HepG2 (cell line): ENCODE results near the gene UBALD1. TPM values are rescaled to one million over a fixed set of nuclear protein-coding genes. Genes with fewer than 3 reads are reported as not detected.

ENCODE experiments used
- AHR ChIP-seq: IDR thresholded peaks from 2 replicates; pipeline ENCODE4 v1.6.1; 2018; ENCODE audit warnings: missing genetic modification reagents, missing compliant biosample characterization
- FOSL1 ChIP-seq: sonication (generic); formaldehyde crosslinking; IDR thresholded peaks from 2 replicates; pipeline ENCODE4 v1.9.0; 2021; ENCODE audit warnings: missing genetic modification reagents, borderline replicate concordance
- GABPA ChIP-seq, 2 experiments: IDR thresholded peaks; 2 replicates each; pipeline ENCODE4 v1.6.1; 2011 to 2016; ENCODE audit warnings: low read depth in 2 of 2, low read length in 1 of 2, missing biosample characterization in 1 of 2, missing genetic modification characterization in 1 of 2
- HMG20B ChIP-seq: conservative IDR thresholded peaks from 2 replicates; pipeline ENCODE4 v1.6.1; 2016; ENCODE audit warnings: missing genetic modification reagents, missing compliant biosample characterization
- MAZ ChIP-seq, 2 experiments: sonication (generic) in 1 of 2; formaldehyde crosslinking in 1 of 2; IDR thresholded peaks; 2 replicates each; pipeline versions ENCODE4 v1.5.0 to v1.6.1; 2012 to 2020; ENCODE audit warnings: low read depth in 2 of 2, mild to moderate bottlenecking in 2 of 2, borderline replicate concordance in 1 of 2, improper control_type of control experiment in 1 of 2, low read length in 1 of 2, missing genetic modification reagents in 1 of 2, moderate library complexity in 1 of 2
- NFE2L2 ChIP-seq: fragments of 150-350 bp; IDR thresholded peaks from 2 replicates; pipeline ENCODE4 v1.6.1; 2014; ENCODE audit warnings: low read length
- PHF21A ChIP-seq: sonication (generic); formaldehyde crosslinking; IDR thresholded peaks from 2 replicates; pipeline ENCODE4 v1.5.0; 2020; ENCODE audit warnings: mild to moderate bottlenecking, missing genetic modification reagents
- PLSCR1 ChIP-seq: sonication (generic); formaldehyde crosslinking; IDR thresholded peaks from 2 replicates; pipeline ENCODE4 v1.5.0; 2020; ENCODE audit warnings: missing genetic modification reagents, mild to moderate bottlenecking, borderline replicate concordance
- PPARG ChIP-seq: conservative IDR thresholded peaks from 2 replicates; pipeline ENCODE4 v1.6.1; 2016; ENCODE audit warnings: missing biosample characterization, missing genetic modification reagents
- PRDM10 ChIP-seq: sonication (generic); formaldehyde crosslinking; IDR thresholded peaks from 2 replicates; pipeline ENCODE4 v1.4.0; 2020; ENCODE audit warnings: low read depth, missing genetic modification reagents
- SNRNP70 ChIP-seq: fragments of 200-400 bp; formaldehyde crosslinking; IDR thresholded peaks from 2 replicates; pipeline ENCODE4 v1.6.1; 2017; ENCODE audit warnings: mild to moderate bottlenecking, low read depth, low read length, moderate library complexity
- ZNF335 ChIP-seq: sonication (generic); formaldehyde crosslinking; IDR thresholded peaks from 2 replicates; pipeline ENCODE4 v1.4.0; 2020; ENCODE audit warnings: missing genetic modification reagents
- ZNF354B ChIP-seq: sonication (generic); formaldehyde crosslinking; IDR thresholded peaks from 2 replicates; pipeline ENCODE4 v1.8.0; 2022; ENCODE audit warnings: mild to moderate bottlenecking, missing genetic modification reagents
- ZNF577 ChIP-seq: sonication (generic); formaldehyde crosslinking; IDR thresholded peaks from 2 replicates; pipeline ENCODE4 v1.4.0; 2020; ENCODE audit warnings: mild to moderate bottlenecking, low read depth, missing genetic modification reagents, borderline replicate concordance
- ZNF780A ChIP-seq: sonication (generic); formaldehyde crosslinking; IDR thresholded peaks from 2 replicates; pipeline ENCODE4 v1.8.0; 2022; ENCODE audit warnings: mild to moderate bottlenecking, missing genetic modification reagents, moderate library complexity
- ZNF782 ChIP-seq: sonication (generic); formaldehyde crosslinking; IDR thresholded peaks from 2 replicates; pipeline ENCODE4 v1.4.0; 2020; ENCODE audit warnings: missing genetic modification reagents, mild to moderate bottlenecking, borderline replicate concordance
- ZNF788 ChIP-seq: sonication (generic); formaldehyde crosslinking; IDR thresholded peaks from 2 replicates; pipeline ENCODE4 v1.5.0; 2020; ENCODE audit warnings: mild to moderate bottlenecking, missing genetic modification reagents, borderline replicate concordance
- polyA plus RNA-seq, 8 experiments: library from polyadenylated mRNA; depleted of rRNA in 3 of 8; stranded (reverse) in 7 of 8; unstranded in 1 of 8; fragments of >200 nt; fragmentation: Illumina TruSeq in 4 of 8; extraction: Trizol in 4 of 8; gene quantifications; 2 replicates each; pipeline versions ENCODE4 v1.2.1 to v1.2.3, GENCODE V29; 2011 to 2016; ENCODE audit warnings: low read depth in 4 of 8, missing spikeins in 1 of 8, mixed read lengths in 1 of 8; ENCODE audit not compliant: insufficient read depth in 1 of 8
- total RNA-seq, 5 experiments: library from RNA; depleted of rRNA; stranded (reverse); fragments of >200 nt; fragmentation: Illumina TruSeq; extraction: Trizol; gene quantifications; 2 replicates each; pipeline ENCODE4 v1.2.3, GENCODE V29; 2016; ENCODE audit warnings: low read depth in 1 of 5
- TF ChIP-seq, protein P1 (sequence below): sonication (generic); formaldehyde crosslinking; IDR thresholded peaks from 2 replicates; pipeline ENCODE4 v1.4.0; 2020; ENCODE audit warnings: missing genetic modification reagents, borderline replicate concordance
- TF ChIP-seq, protein P2 (sequence below): sonication (generic); formaldehyde crosslinking; IDR thresholded peaks from 2 replicates; pipeline ENCODE4 v1.5.0; 2020; ENCODE audit warnings: mild to moderate bottlenecking, missing genetic modification reagents

UBALD1 gene
- total and polyA plus RNA-seq, 2 of the 13 experiments (the other 11 are each of a cell fraction or from before 2014, with no cell fraction given): 6.8 to 12.3 TPM

DNA sequence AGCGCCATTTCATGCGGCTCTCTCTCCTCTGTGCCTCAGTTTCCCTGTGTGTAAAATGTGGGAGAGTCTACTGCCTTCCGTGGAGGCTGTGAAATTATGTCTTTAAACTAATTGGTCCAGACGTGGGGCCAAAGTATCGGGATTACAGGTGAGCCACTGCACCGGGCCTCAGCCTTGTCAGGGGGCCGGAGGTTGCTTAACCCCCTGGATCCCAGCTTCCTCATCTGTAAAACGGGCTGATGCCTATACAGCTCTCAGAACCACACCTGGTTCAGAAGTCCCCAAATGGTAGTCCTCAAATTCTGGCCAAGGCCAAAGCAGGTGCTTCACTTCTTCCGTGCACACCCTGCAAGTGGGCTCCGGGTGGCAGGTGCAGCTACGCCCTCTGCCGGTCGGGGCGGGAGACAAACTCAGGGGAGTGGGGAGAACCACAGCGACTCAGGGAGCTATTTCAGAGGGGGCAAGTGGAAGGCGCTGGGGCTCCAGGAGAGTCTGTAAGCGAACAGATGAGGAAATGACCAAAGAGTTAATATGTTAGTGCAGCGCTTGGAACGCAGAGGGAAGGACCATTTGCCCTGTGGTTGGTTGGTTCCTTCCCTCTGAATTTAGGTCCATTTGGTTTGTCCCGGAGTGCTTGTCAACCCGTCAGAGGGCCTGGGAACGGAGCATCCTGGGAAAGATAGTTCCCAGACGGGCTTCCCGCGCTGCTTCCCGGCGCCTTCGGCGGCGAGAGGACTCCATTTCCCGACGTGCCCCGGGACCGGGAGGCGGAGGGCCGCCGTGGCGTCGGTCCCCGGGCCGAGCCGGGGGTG is 9.5 kb upstream of the UBALD1 start, which contains the start of gene MGRN1 (continued):
- no peak for TF ChIP-seq ZNF335 (CRISPR knock-in tag)
- no peak for TF ChIP-seq GABPA (IDR thresholded peaks at IDR 0.05; ENCODE audit: low read depth, low read length)
- TF ChIP-seq GABPA (CRISPR knock-in tag; IDR thresholded peaks at IDR 0.05; ENCODE audit: low read depth): peak; percentile 67
- no peak for TF ChIP-seq ZNF780A (CRISPR knock-in tag)
- TF ChIP-seq SNRNP70: no peak
- TF ChIP-seq PHF21A (CRISPR knock-in tag): peak; percentile 43
- no peak for TF ChIP-seq NFE2L2
- no peak for TF ChIP-seq AHR (CRISPR knock-in tag)
- no peak for TF ChIP-seq HMG20B (CRISPR knock-in tag)
- peak; percentile 99 for TF ChIP-seq PRDM10 (CRISPR knock-in tag)
- peak; percentile 91 for TF ChIP-seq MAZ (IDR thresholded peaks at IDR 0.05; ENCODE audit: borderline replicate concordance, low read depth, low read length)
- TF ChIP-seq MAZ (CRISPR knock-in tag; IDR thresholded peaks at IDR 0.05; ENCODE audit: low read depth): no peak
- TF ChIP-seq, protein P1, sequence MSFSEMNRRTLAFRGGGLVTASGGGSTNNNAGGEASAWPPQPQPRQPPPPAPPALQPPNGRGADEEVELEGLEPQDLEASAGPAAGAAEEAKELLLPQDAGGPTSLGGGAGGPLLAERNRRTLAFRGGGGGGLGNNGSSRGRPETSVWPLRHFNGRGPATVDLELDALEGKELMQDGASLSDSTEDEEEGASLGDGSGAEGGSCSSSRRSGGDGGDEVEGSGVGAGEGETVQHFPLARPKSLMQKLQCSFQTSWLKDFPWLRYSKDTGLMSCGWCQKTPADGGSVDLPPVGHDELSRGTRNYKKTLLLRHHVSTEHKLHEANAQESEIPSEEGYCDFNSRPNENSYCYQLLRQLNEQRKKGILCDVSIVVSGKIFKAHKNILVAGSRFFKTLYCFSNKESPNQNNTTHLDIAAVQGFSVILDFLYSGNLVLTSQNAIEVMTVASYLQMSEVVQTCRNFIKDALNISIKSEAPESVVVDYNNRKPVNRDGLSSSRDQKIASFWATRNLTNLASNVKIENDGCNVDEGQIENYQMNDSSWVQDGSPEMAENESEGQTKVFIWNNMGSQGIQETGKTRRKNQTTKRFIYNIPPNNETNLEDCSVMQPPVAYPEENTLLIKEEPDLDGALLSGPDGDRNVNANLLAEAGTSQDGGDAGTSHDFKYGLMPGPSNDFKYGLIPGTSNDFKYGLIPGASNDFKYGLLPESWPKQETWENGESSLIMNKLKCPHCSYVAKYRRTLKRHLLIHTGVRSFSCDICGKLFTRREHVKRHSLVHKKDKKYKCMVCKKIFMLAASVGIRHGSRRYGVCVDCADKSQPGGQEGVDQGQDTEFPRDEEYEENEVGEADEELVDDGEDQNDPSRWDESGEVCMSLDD (CRISPR knock-in tag): no peak
- TF ChIP-seq ZNF354B (CRISPR knock-in tag): 0 out of 2 replicates have a peak, but pooled peaks have one; percentile 26
- TF ChIP-seq FOSL1 (CRISPR knock-in tag): no peak
- no peak for TF ChIP-seq PPARG (CRISPR knock-in tag)
- TF ChIP-seq, protein P2, sequence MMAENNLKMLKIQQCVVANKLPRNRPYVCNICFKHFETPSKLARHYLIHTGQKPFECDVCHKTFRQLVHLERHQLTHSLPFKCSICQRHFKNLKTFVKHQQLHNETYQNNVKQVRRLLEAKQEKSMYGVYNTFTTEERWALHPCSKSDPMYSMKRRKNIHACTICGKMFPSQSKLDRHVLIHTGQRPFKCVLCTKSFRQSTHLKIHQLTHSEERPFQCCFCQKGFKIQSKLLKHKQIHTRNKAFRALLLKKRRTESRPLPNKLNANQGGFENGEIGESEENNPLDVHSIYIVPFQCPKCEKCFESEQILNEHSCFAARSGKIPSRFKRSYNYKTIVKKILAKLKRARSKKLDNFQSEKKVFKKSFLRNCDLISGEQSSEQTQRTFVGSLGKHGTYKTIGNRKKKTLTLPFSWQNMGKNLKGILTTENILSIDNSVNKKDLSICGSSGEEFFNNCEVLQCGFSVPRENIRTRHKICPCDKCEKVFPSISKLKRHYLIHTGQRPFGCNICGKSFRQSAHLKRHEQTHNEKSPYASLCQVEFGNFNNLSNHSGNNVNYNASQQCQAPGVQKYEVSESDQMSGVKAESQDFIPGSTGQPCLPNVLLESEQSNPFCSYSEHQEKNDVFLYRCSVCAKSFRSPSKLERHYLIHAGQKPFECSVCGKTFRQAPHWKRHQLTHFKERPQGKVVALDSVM (CRISPR knock-in tag): no peak
- TF ChIP-seq PLSCR1: no peak
- TF ChIP-seq ZNF788 (CRISPR knock-in tag): no peak
- no peak for TF ChIP-seq ZNF577 (CRISPR knock-in tag)
- no peak for TF ChIP-seq ZNF782 (CRISPR knock-in tag)
